ENCODE measurements around the gene BIK.

DNA sequence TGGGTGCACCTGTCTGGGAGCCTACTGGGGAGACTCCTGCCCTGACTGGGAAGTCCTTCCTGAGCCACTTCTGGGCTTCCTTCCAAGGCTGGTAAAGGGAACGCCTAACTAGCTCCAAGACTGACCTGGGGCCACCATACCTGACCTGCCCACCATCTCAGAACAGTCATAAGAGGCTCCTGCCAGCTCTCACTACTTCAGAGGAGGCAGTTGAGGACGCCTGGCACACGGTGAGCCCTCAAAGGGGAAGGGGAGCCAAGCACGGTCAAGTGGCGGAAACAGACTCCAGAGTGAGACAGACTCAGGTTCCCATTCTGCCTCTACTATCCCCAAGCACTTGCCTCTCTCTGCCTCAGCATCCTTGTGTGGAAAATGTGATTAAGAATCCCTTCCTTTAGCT, 25.0 kb downstream of the BIK start:
- TF ChIP-seq, protein P1, sequence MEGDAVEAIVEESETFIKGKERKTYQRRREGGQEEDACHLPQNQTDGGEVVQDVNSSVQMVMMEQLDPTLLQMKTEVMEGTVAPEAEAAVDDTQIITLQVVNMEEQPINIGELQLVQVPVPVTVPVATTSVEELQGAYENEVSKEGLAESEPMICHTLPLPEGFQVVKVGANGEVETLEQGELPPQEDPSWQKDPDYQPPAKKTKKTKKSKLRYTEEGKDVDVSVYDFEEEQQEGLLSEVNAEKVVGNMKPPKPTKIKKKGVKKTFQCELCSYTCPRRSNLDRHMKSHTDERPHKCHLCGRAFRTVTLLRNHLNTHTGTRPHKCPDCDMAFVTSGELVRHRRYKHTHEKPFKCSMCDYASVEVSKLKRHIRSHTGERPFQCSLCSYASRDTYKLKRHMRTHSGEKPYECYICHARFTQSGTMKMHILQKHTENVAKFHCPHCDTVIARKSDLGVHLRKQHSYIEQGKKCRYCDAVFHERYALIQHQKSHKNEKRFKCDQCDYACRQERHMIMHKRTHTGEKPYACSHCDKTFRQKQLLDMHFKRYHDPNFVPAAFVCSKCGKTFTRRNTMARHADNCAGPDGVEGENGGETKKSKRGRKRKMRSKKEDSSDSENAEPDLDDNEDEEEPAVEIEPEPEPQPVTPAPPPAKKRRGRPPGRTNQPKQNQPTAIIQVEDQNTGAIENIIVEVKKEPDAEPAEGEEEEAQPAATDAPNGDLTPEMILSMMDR (conservative IDR thresholded peaks at IDR 0.05 in 1 of 2, IDR thresholded peaks at IDR 0.05 in 1 of 2; ENCODE audit: low read depth in 1 of 2, low read length in 2 of 2) = no peak
- TF ChIP-seq EZH2 (IDR thresholded peaks at IDR 0.05; ENCODE audit: low read length, missing control alignments) = no peak

Measured in fibroblast of lung (primary cell).